ENCODE measurements around the gene CSTF1.
"Not testable (repeated sequence)": the region's sequence is repeated elsewhere in the genome, so short reads cannot be mapped to it uniquely, and the experiment has no call there.

Gene CSTF1

DNA sequence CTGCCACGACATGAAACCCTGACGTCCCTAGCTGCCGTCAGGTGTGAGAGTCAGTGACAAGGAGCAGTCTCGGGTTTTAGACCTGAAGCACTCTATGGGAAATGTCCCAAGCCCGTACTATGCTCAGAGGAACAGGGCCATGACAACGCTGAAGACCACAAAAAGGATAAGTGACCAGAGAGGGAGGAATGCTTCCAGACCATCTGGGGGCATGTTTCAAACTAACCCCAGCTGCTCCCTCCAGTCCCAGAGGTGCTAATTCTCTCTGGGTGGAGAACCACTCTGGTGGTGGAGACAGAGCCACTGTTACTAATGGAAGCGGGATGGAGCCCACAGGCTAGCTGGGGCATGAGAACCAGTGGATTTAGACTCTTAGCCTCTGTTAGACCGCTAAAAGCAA lies 9.1 kb upstream of the CSTF1 start:
- H3K4me1 Mint-ChIP-seq (ENCODE audit: low read depth): peaks cover 40% of the 10 kb centered on the region
- no peak overlapping the region for H3K4me3 Mint-ChIP-seq
- H3K27ac Mint-ChIP-seq: no peak overlapping the region
- no peaks in the 10 kb centered on the region for H3K9me3 Mint-ChIP-seq
- peaks cover 50% of the 10 kb centered on the region for H3K36me3 Mint-ChIP-seq (ENCODE audit: low read depth)
- H3K27me3 Mint-ChIP-seq (ENCODE audit: low read depth): no peaks in the 10 kb centered on the region

DNA sequence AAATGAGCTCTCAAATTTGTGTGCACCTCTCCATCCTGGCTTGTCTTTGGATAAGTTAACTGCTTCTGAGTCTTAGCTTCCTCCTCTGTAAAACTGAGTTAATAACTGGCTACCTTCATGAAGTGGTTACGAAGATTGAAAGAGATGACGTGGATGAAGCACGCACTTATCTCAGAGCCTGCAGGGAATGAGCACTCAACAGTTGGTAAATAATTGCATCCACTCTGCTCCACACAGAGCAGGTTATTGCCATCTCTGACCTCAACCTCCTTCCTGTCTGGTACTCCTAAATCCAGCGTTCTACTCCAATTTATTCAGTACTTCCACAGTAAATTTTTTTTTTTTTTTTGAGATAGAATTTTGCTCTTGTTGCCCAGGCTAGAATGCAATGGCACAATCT lies 7.3 kb upstream of the CSTF1 start:
- Mint-ChIP-seq H3K4me3 (no peak overlapping the region), H3K27me3 (ENCODE audit: low read depth) (no peaks in the 10 kb centered on the region), H3K9me3 (no peaks in the 10 kb centered on the region), H3K27ac (no peak overlapping the region), H3K4me1 (ENCODE audit: low read depth) (peaks cover 44% of the 10 kb centered on the region), H3K36me3 (ENCODE audit: low read depth) (peaks cover 52% of the 10 kb centered on the region)

DNA sequence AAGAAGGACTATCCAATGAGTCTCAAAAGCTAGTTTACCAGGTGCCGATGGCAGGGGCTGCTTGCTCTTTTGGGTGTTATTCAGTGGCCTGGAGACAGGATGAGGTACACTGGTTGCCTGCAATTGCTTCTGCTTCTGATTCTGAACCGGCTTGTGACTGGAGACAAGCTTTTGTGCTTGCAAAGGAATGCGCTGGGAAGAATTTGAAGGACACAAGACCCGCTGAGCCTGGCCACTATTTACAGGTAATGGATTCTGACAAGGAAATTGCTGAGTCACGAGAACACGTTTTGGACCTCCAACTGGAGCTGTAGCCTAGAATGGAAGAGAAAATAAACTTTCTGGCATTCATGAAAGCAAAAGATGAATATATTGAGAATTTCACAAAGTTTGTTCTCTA lies 6.2 kb upstream of the CSTF1 start:
- Mint-ChIP-seq H3K4me1 (ENCODE audit: low read depth) (peaks cover 44% of the 10 kb centered on the region), H3K4me3 (no peak overlapping the region), H3K9me3 (no peaks in the 10 kb centered on the region), H3K27ac (no peak overlapping the region), H3K36me3 (ENCODE audit: low read depth) (peaks cover 48% of the 10 kb centered on the region), H3K27me3 (ENCODE audit: low read depth) (no peaks in the 10 kb centered on the region)

DNA sequence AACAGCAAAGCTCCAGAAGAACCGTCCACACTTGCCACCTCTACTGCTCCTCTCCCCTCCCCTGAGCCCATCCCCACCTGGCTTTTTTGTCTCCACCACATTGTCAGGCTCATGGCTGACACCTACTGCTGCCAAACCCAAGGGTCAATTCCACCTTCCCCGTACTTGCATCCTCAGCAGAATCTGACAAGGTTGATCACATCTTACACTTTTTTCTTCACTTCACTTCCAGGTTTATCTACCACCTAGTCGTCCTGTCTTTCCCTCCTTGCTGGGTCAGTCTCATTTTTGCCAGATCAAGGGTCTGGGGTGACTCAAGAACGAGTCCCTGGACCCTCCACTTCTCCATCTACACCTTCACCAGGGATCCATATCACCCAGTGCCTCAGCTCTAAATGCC lies 3.6 kb upstream of the CSTF1 start:
- Mint-ChIP-seq H3K9me3 (no peaks in the 10 kb centered on the region), H3K4me3 (no peak overlapping the region), H3K27me3 (ENCODE audit: low read depth) (no peaks in the 10 kb centered on the region), H3K4me1 (ENCODE audit: low read depth) (peaks cover 39% of the 10 kb centered on the region), H3K36me3 (ENCODE audit: low read depth) (peaks cover 34% of the 10 kb centered on the region), H3K27ac (no peak overlapping the region)

DNA sequence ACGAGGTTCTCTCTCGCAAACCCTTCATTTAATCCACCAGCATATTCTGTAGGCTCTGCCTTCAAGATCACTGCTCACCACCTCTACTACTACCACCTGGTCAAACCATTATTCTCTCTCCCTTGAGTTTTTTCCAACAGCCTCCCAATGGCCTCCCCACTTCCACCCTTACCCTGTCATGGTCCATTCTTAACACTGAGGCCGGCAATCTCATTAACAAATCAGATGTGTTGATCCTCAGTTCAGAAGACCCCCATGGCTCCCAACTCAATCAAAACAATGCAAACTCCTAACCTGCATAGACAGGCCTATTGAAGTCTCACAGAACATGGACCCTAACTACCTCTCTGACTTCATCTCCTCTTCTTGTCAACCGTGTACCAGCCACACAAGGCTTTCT lies 2.6 kb upstream of the CSTF1 start:
- H3K36me3 Mint-ChIP-seq (ENCODE audit: low read depth): peaks cover 32% of the 10 kb centered on the region
- H3K27ac Mint-ChIP-seq: peak overlapping the region; percentile 32
- H3K4me3 Mint-ChIP-seq: peak overlapping the region; percentile 0
- H3K27me3 Mint-ChIP-seq (ENCODE audit: low read depth): no peaks in the 10 kb centered on the region
- H3K9me3 Mint-ChIP-seq: no peaks in the 10 kb centered on the region
- H3K4me1 Mint-ChIP-seq (ENCODE audit: low read depth): peaks cover 41% of the 10 kb centered on the region

DNA sequence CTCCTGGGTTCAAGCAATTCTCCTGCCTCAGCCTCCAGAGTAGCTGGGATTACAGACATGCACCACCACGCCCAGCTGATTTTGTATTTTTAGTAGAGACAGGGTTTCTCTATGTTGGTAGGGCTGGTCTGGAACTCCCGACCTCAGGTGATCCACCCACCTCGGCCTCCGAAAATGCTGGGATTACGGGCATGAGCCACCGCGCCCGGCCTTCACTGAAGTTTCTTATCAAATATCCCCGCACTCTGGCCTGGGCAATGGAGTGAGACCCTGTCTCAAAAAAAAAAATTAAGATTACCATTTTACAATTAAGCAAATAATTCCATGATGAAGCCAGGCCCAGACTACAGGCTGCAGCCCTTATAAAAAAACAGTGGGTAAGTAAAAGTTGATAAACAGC lies 2.0 kb upstream of the CSTF1 start:
- not testable (repeated sequence) for H3K27me3 Mint-ChIP-seq (ENCODE audit: low read depth); H3K4me3 Mint-ChIP-seq; H3K9me3 Mint-ChIP-seq
- H3K27ac Mint-ChIP-seq: peak overlapping the region; percentile 32
- peaks cover 39% of the 10 kb centered on the region for H3K4me1 Mint-ChIP-seq (ENCODE audit: low read depth)
- peaks cover 30% of the 10 kb centered on the region for H3K36me3 Mint-ChIP-seq (ENCODE audit: low read depth)

DNA sequence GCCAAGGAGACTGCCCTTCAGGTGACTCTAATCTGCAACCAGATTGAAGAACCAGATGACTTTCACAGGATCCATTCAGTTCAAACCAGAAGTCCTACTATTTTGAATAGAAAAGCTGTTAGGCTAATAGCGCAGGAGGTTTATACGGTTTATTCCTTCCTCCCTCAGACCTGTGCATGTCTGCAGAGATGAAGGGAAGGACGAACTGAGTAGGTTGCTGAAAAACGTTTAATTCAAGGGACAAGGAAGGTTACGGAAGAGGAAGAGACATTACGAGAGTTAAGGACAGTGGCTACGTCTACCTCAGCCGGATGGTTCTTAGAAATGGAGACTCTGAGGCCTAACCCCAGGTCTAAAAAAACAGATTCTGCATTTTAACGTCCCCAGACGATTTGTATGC lies 1.4 kb upstream of the CSTF1 start:
- Mint-ChIP-seq H3K27ac (no peak overlapping the region), H3K4me1 (ENCODE audit: low read depth) (peaks cover 39% of the 10 kb centered on the region), H3K4me3 (no peak overlapping the region), H3K27me3 (ENCODE audit: low read depth) (no peaks in the 10 kb centered on the region), H3K9me3 (no peaks in the 10 kb centered on the region), H3K36me3 (ENCODE audit: low read depth) (peaks cover 30% of the 10 kb centered on the region)

DNA sequence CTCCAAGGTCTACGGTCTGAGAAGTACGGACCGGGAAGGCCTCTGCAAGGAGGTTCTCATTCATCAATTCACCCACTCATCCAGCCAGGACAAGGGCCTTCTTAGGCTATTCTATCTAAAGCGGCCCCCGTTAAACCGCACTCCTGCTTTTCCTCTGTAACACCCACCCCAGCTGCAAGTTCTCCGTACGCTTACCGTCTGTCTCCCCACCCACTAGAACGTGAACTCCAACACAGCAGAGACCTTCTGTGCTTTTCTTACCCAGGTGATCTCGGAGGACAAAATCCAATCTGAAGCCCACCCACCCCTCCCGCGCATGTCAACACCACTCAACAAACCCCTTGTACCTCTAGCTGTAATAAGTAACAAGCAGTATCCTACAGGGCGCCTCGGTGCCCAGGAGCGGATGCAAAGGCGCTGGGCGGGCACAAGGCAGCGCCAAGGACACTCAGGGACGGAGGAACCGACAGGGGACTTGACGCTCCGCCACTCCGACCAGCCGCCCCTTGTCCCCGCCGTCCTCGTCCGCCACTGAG lies 781 bp upstream of the CSTF1 start:
- Mint-ChIP-seq H3K36me3 (ENCODE audit: low read depth) (peaks cover 26% of the 10 kb centered on the region), H3K27me3 (ENCODE audit: low read depth) (no peaks in the 10 kb centered on the region), H3K27ac (no peak overlapping the region)

DNA sequence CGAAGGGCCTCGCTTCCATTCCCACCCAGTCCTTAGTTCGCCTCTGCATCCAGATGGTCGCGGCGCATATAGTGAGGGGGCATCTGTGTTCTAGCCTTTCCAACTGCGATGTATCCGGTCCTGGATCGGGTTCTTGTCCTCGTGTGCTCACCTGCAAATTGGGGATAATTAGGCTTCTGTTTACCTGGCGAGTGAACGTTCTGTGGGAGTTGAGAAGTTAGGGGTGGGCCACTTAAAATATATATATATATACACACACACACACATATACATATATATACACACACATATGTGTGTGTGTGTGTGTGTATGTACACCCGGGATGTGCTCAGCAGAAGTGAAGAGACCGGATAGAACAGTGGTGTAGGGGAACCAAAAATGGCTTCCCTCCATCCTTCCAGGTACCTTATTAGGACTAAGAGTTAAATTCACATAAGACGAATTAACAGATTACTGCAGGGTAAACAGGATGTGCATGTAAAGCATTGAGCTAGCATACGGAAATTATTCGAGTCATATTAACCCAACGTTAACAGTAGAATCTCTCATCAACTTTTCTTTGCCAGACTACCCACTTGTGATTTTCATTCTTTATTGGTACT lies 537 bp downstream of the CSTF1 start:
- H3K4me3 Mint-ChIP-seq: no peak overlapping the region
- peak overlapping the region; percentile 81 for H3K27ac Mint-ChIP-seq
- peaks cover 35% of the 10 kb centered on the region for H3K4me1 Mint-ChIP-seq (ENCODE audit: low read depth)
- no peaks in the 10 kb centered on the region for H3K27me3 Mint-ChIP-seq (ENCODE audit: low read depth)
- no peaks in the 10 kb centered on the region for H3K9me3 Mint-ChIP-seq
- peaks cover 35% of the 10 kb centered on the region for H3K36me3 Mint-ChIP-seq (ENCODE audit: low read depth)

More for the DNA sequence above, 781 bp upstream of the CSTF1 start:
- Mint-ChIP-seq H3K9me3 (no peaks in the 10 kb centered on the region), H3K4me1 (ENCODE audit: low read depth) (peaks cover 35% of the 10 kb centered on the region), H3K4me3 (no peak overlapping the region)

DNA sequence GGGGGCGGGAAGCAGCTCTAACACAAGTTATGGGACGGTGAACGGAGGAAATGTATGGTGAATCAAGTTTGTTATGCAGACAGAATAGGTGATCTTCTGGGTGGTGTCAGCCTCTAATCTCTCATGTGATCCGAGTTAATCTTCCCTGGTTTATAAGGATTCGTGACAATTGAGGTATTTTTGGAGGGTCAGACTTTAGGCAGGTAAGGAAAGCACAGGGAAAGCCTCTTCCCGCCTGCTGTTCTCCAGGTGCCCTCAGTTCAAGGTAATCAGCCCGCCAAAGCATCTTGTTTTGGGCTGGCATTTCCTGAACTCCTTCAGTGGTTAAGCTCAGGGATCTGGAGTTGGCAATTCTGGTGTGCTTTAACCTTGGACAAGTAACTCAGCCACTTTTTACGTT lies 1.2 kb downstream of the CSTF1 start:
- H3K27ac Mint-ChIP-seq: peak overlapping the region; percentile 81
- peaks cover 38% of the 10 kb centered on the region for H3K36me3 Mint-ChIP-seq (ENCODE audit: low read depth)
- no peaks in the 10 kb centered on the region for H3K27me3 Mint-ChIP-seq (ENCODE audit: low read depth)
- no peaks in the 10 kb centered on the region for H3K9me3 Mint-ChIP-seq
- no peak overlapping the region for H3K4me3 Mint-ChIP-seq
- H3K4me1 Mint-ChIP-seq (ENCODE audit: low read depth): peaks cover 35% of the 10 kb centered on the region

DNA sequence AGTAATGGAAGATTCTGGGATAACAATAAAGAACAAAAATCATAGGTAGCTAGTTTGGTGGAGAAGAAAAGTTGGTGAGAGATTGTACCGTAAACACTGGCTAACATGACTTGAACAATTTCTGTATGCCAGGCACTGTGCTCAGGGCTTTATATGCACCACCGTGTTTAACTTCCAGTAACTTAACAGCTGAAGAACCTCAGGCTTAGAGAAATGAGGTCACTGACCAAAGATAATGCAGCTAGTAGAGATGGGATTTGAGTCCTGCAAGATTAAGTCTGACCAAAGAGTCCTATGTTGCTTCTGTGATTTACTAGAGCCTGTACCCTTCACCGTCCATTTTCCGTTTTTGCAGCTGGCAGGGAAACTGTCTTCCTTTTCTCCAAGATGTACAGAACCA lies 2.7 kb downstream of the CSTF1 start:
- H3K9me3 Mint-ChIP-seq: no peaks in the 10 kb centered on the region
- peaks cover 33% of the 10 kb centered on the region for H3K4me1 Mint-ChIP-seq (ENCODE audit: low read depth)
- no peaks in the 10 kb centered on the region for H3K27me3 Mint-ChIP-seq (ENCODE audit: low read depth)
- no peak overlapping the region for H3K4me3 Mint-ChIP-seq
- H3K27ac Mint-ChIP-seq: no peak overlapping the region
- H3K36me3 Mint-ChIP-seq (ENCODE audit: low read depth): peaks cover 37% of the 10 kb centered on the region

DNA sequence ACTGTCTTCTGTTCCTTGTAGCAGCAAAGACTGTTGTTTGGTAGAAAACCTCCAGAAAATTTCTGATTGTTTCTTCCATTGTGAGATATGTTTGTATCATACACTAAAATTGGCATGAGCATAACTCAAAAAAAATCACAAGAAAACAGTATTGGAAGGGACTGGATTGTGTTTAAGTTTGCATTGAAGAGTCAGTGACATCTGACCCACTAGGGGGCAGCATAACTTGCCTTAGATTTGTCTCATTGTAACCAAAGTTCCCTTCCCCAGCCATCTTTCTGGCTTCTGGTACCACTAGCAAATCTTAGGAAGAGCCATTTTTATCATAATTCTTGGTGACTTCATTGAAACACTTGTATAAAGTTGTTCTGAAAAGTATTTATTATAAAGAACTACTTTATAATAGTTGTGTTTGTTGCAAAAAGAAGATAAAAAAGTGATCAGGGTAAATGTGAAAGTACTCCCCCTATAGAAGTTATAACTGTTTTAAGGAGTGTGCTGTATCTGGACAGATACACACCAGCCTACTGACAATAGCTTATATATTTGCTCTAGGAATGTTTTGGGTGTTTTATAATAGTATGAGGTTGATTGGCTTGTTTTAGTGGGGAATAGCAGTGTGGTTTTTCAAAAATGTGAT lies 7.7 kb downstream of the CSTF1 start:
- peaks cover 24% of the 10 kb centered on the region for H3K4me1 Mint-ChIP-seq (ENCODE audit: low read depth)
- no peaks in the 10 kb centered on the region for H3K27me3 Mint-ChIP-seq (ENCODE audit: low read depth)
- H3K27ac Mint-ChIP-seq: peak overlapping the region; percentile 17
- peaks cover 68% of the 10 kb centered on the region for H3K36me3 Mint-ChIP-seq (ENCODE audit: low read depth)
- no peak overlapping the region for H3K4me3 Mint-ChIP-seq
- H3K9me3 Mint-ChIP-seq: no peaks in the 10 kb centered on the region

DNA sequence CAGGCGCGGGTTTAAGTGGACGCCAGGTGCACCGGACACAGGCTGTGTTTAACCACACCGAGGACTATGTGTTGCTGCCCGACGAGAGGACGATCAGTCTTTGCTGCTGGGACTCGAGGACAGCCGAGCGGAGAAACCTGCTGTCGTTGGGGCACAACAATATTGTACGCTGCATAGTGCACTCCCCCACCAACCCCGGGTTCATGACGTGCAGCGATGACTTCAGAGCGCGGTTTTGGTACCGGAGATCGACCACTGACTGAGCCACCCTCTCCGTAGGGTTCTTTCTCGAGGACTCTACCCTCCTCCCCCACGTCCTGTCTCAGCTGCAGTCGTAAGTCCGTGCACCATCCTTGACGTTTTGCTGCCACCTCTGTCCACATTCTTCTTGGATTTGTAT lies 11.0 kb downstream of the CSTF1 start:
- Mint-ChIP-seq H3K9me3 (no peaks in the 10 kb centered on the region), H3K27ac (no peak overlapping the region), H3K27me3 (ENCODE audit: low read depth) (no peaks in the 10 kb centered on the region), H3K36me3 (ENCODE audit: low read depth) (peaks cover 67% of the 10 kb centered on the region), H3K4me1 (ENCODE audit: low read depth) (peaks cover 24% of the 10 kb centered on the region), H3K4me3 (no peak overlapping the region)

DNA sequence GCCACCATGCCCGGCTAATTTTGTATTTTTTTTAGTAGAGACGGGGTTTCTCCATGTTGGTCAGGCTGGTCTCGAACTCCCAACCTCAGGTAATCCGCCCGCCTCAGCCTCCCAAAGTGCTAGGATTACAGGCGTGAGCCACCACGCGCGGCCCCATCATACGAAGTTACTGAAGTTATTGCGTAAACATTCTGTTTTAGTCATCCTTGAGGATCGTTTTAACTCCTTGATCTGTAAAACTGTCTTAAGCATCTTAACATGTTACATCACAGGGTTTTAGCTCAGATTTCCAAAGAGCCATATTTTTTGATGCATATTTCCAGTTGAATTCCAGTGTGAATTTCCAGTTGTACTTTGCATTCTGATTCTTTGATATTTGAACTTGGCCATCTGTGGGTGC lies 12.9 kb downstream of the CSTF1 start:
- H3K4me3 Mint-ChIP-seq; H3K27me3 Mint-ChIP-seq (ENCODE audit: low read depth); H3K9me3 Mint-ChIP-seq: not testable (repeated sequence)
- Mint-ChIP-seq H3K4me1 (ENCODE audit: low read depth) (peaks cover 11% of the 10 kb centered on the region), H3K27ac (peak overlapping the region; percentile 52), H3K36me3 (ENCODE audit: low read depth) (peaks cover 58% of the 10 kb centered on the region)

DNA sequence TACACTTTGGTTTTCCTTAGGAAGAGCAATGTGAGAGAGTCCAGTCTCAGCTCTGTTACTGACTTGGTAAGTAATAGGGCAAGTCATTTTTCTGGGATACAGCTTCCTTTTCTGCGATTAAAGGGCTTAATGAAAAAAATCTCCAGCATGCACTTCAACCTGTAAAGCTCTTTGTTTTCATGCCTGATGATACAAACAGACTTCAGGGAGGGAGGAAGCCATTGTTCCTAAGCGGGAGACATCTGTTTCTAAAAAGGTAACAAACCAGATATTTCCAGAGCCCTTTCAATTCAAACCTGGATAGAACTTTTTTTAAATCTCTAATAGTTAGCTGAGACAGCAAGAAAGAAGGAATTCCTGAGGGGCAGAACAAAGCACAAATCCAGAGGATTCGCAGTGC lies 14.5 kb downstream of the CSTF1 start:
- no peaks in the 10 kb centered on the region for H3K9me3 Mint-ChIP-seq
- H3K36me3 Mint-ChIP-seq (ENCODE audit: low read depth): peaks cover 53% of the 10 kb centered on the region
- H3K27me3 Mint-ChIP-seq (ENCODE audit: low read depth): no peaks in the 10 kb centered on the region
- peak overlapping the region; percentile 11 for H3K27ac Mint-ChIP-seq
- H3K4me3 Mint-ChIP-seq: no peak overlapping the region
- peaks cover 17% of the 10 kb centered on the region for H3K4me1 Mint-ChIP-seq (ENCODE audit: low read depth)
